H1 (cell line): Measurements from ENCODE around the gene STX8. TPM values are rescaled to one million over a fixed set of nuclear protein-coding genes. Genes with fewer than 3 reads are reported as not detected.

Source experiments
- CTCF ChIA-PET: fragments of 300-600 bp; sonication (Branson Sonifier 250); formaldehyde crosslinking; loops from one replicate; lab custom pipeline; 2021; ENCODE audit not compliant: partially characterized antibody; lab: Charles Lee
- POLR2A ChIA-PET: fragments of 300-600 bp; sonication (Branson Sonifier 250); formaldehyde crosslinking; loops from one replicate; lab custom pipeline; 2021; ENCODE audit warnings: inconsistent platforms; ENCODE audit not compliant: partially characterized antibody; lab: Charles Lee
- DNase-seq, 2 experiments: peaks; one replicate each; pipeline versions ENCODE4 v3.0.0 to v3.0.0-alpha.2; 2010 to 2022; ENCODE audit warnings: low spot score in 2 of 2, low read depth in 1 of 2, mixed read lengths in 1 of 2
- FAIRE-seq: peaks from 2 replicates; lab custom pipeline; 2011; peaks lifted over from hg19 to GRCh38; lab: Jason Lieb, UNC
- H2AFZ ChIP-seq: 2 replicates; pipeline ENCODE4 v1.8.1; 2012; ENCODE audit warnings: low read length, inconsistent platforms
- H2AK5ac ChIP-seq: 2 replicates; pipeline ENCODE4 v1.6.1; 2013; ENCODE audit warnings: low read depth, low read length
- H2BK120ac ChIP-seq: replicated peaks from 2 replicates; pipeline ENCODE3; 2013; ENCODE audit warnings: low read depth, low read length, inconsistent platforms
- H2BK12ac ChIP-seq: 2 replicates; pipeline ENCODE4 v1.6.1; 2013; ENCODE audit warnings: low read depth, low read length
- H2BK15ac ChIP-seq: 2 replicates; pipeline ENCODE4 v1.6.1; 2013; ENCODE audit warnings: low read length
- H2BK20ac ChIP-seq: 2 replicates; pipeline ENCODE4 v1.6.1; 2013; ENCODE audit warnings: low read length
- H2BK5ac ChIP-seq: 2 replicates; pipeline ENCODE4 v1.6.1; 2013; ENCODE audit warnings: low read depth, low read length
- H3K14ac ChIP-seq: 2 replicates; pipeline ENCODE4 v1.6.1; 2013; ENCODE audit warnings: inconsistent platforms; ENCODE audit not compliant: insufficient read length
- H3K18ac ChIP-seq: 2 replicates; pipeline ENCODE4 v1.6.1; 2013; ENCODE audit warnings: low read length; ENCODE audit errors: extremely low read depth
- H3K23ac ChIP-seq: 2 replicates; pipeline ENCODE4 v1.6.1; 2013; ENCODE audit warnings: inconsistent platforms; ENCODE audit not compliant: insufficient read length
- H3K23me2 ChIP-seq: 2 replicates; pipeline ENCODE4 v1.6.1; 2013; ENCODE audit warnings: low read depth, low read length
- H3K27ac ChIP-seq: 2 replicates; pipeline ENCODE4 v1.6.1; 2011; ENCODE audit warnings: low read depth, low read length, inconsistent platforms
- H3K27me3 ChIP-seq, 4 experiments: replicated peaks in 1 of 4; 1 replicate in 1 of 4; 2 replicates in 3 of 4; pipeline versions ENCODE4 v1.6.1 to v1.8.1; 2011 to 2013; ENCODE audit warnings: low read length in 3 of 4, mild to moderate bottlenecking in 3 of 4, inconsistent platforms in 2 of 4, mixed read lengths in 2 of 4, moderate library complexity in 1 of 4; ENCODE audit not compliant: control insufficient read depth in 3 of 4, insufficient read depth in 3 of 4; ENCODE audit errors: extremely low read depth in 1 of 4
- H3K36me3 ChIP-seq, 4 experiments: 2 replicates each; pipeline versions ENCODE4 v1.6.1 to v1.8.1; 2011 to 2013; ENCODE audit warnings: mild to moderate bottlenecking in 4 of 4, low read length in 3 of 4, moderate library complexity in 2 of 4, control low read depth in 1 of 4, inconsistent platforms in 1 of 4; ENCODE audit not compliant: insufficient read depth in 4 of 4, control insufficient read depth in 2 of 4
- H3K4ac ChIP-seq: replicated peaks from 2 replicates; pipeline ENCODE3; 2013; ENCODE audit warnings: low read length, low read depth, mixed read lengths, inconsistent platforms; ENCODE audit not compliant: insufficient read length
- H3K4me1 ChIP-seq, 4 experiments: replicated peaks in 1 of 4; 1 replicate in 1 of 4; 2 replicates in 3 of 4; pipeline versions ENCODE4 v1.6.1 to v1.8.1; 2011 to 2013; ENCODE audit warnings: low read length in 3 of 4, inconsistent platforms in 2 of 4, mixed read lengths in 1 of 4; ENCODE audit not compliant: insufficient read depth in 4 of 4, control insufficient read depth in 3 of 4
- H3K4me2 ChIP-seq, 2 experiments: 2 replicates each; pipeline versions ENCODE4 v1.6.1 to v1.8.1; 2011 to 2013; ENCODE audit warnings: low read depth in 2 of 2, low read length in 2 of 2, control low read depth in 1 of 2, inconsistent platforms in 1 of 2, mild to moderate bottlenecking in 1 of 2; ENCODE audit not compliant: insufficient read depth in 1 of 2
- H3K4me3 ChIP-seq, 4 experiments: fragments of 200-600, 300-600 bp in 1 of 4; sonication (generic), shearing (Covaris generic), sonication (Bioruptor Twin) in 1 of 4; 2 replicates each; pipeline versions ENCODE4 v1.5.1 to v1.8.1; 2011 to 2016; ENCODE audit warnings: low read length in 4 of 4, low read depth in 3 of 4, control low read depth in 2 of 4, inconsistent platforms in 2 of 4, mild to moderate bottlenecking in 2 of 4, mixed read lengths in 1 of 4, moderate library complexity in 1 of 4; ENCODE audit not compliant: insufficient read depth in 2 of 4; ENCODE audit errors: extremely low read depth in 1 of 4
- H3K56ac ChIP-seq: replicated peaks from 2 replicates; pipeline ENCODE3; 2013; ENCODE audit warnings: low read depth, mild to moderate bottlenecking, mixed read lengths, low read length, inconsistent platforms; ENCODE audit not compliant: insufficient read length
- H3K79me1 ChIP-seq: 2 replicates; pipeline ENCODE4 v1.6.1; 2013; ENCODE audit warnings: low read depth, low read length, control low read depth
- H3K79me2 ChIP-seq, 2 experiments: 2 replicates each; pipeline versions ENCODE4 v1.6.1 to v1.8.1; 2012 to 2013; ENCODE audit warnings: low read length in 2 of 2, mild to moderate bottlenecking in 2 of 2, inconsistent platforms in 1 of 2; ENCODE audit not compliant: insufficient read depth in 2 of 2, control insufficient read depth in 1 of 2
- H3K9ac ChIP-seq, 4 experiments: replicated peaks in 1 of 4; 1 replicate in 1 of 4; 2 replicates in 3 of 4; pipeline versions ENCODE4 v1.6.1 to v1.8.1; 2011 to 2013; ENCODE audit warnings: low read depth in 3 of 4, low read length in 3 of 4, control low read depth in 2 of 4, mild to moderate bottlenecking in 2 of 4, moderate library complexity in 2 of 4, inconsistent platforms in 1 of 4; ENCODE audit errors: extremely low read depth in 1 of 4
- H3K9me3 ChIP-seq, 2 experiments: 2 replicates each; pipeline versions ENCODE4 v1.6.1 to v1.8.1; 2012 to 2013; ENCODE audit warnings: mild to moderate bottlenecking in 2 of 2, moderate library complexity in 2 of 2, control low read depth in 1 of 2, inconsistent platforms in 1 of 2, low read depth in 1 of 2, low read length in 1 of 2, mixed read lengths in 1 of 2; ENCODE audit not compliant: insufficient read depth in 2 of 2
- H4K20me1 ChIP-seq, 2 experiments: replicated peaks in 1 of 2; 2 replicates each; pipeline versions ENCODE3 to v1.8.1; 2011 to 2013; ENCODE audit warnings: inconsistent platforms in 2 of 2, low read length in 2 of 2, mild to moderate bottlenecking in 1 of 2; ENCODE audit not compliant: insufficient read depth in 2 of 2, control insufficient read depth in 1 of 2
- H4K5ac ChIP-seq: 2 replicates; pipeline ENCODE4 v1.6.1; 2013; ENCODE audit warnings: low read length, low read depth, mixed read lengths, inconsistent platforms; ENCODE audit not compliant: insufficient read length
- H4K8ac ChIP-seq: 2 replicates; pipeline ENCODE4 v1.8.0; 2013; ENCODE audit warnings: mild to moderate bottlenecking, moderate library complexity, low read length, inconsistent platforms; ENCODE audit not compliant: insufficient read depth; ENCODE audit errors: extremely low read depth
- H4K91ac ChIP-seq: replicated peaks from 2 replicates; pipeline ENCODE3; 2013; ENCODE audit warnings: low read length, mixed read lengths, inconsistent platforms; ENCODE audit not compliant: insufficient read length
- CBX5 ChIP-seq: fragments of 300-800, 300-1000 bp; sonication (generic); IDR thresholded peaks from 2 replicates; pipeline ENCODE4 v1.7.1; 2016; ENCODE audit warnings: antibody characterized with exemption, low read length, low read depth
- CREB1 ChIP-seq: IDR thresholded peaks from 2 replicates; pipeline ENCODE4 v1.6.1; 2012; ENCODE audit warnings: inconsistent platforms
- EZH2 ChIP-seq: fragments of 200-600 bp; sonication (generic); IDR thresholded peaks from 2 replicates; pipeline ENCODE4 v1.7.1; 2012; ENCODE audit warnings: low read depth, mild to moderate bottlenecking, moderate library complexity, low read length, inconsistent platforms; ENCODE audit not compliant: severe bottlenecking
- TEAD4 ChIP-seq: IDR thresholded peaks from 2 replicates; pipeline ENCODE4 v1.6.1; 2012; ENCODE audit warnings: low read depth, low read length, inconsistent platforms, mixed read lengths
- WGBS, 2 experiments: shearing (Covaris generic) in 1 of 2; methylation state at CpG; one replicate each; pipeline versions ENCODE4 v1.1.6 to v1.1.7; 2013 to 2015; ENCODE audit warnings: low lambda C conversion rate in 2 of 2, mixed read lengths in 2 of 2, inconsistent platforms in 1 of 2, low coverage in 1 of 2, missing lambda C conversion rate in 1 of 2; ENCODE audit not compliant: insufficient replicate concordance in 2 of 2, insufficient coverage in 1 of 2, insufficient read length in 1 of 2; ENCODE audit errors: extremely low coverage in 1 of 2, missing lambda C conversion rate in 1 of 2; 5-methylcytosine and 5-hydroxymethylcytosine counted together
- polyA plus RNA-seq, 7 experiments: library from polyadenylated mRNA; depleted of rRNA in 3 of 7; stranded (reverse) in 5 of 7; unstranded in 2 of 7; fragments of >200 nt in 5 of 7; fragments of 200-250 nt in 2 of 7; gene quantifications; 1 replicate in 5 of 7; 2 replicates in 1 of 7; 4 replicates in 1 of 7; pipeline versions ENCODE4 v1.2.1 to v1.2.3, GENCODE V29; 2011 to 2013; ENCODE audit warnings: missing spikeins in 2 of 7, mixed read lengths in 2 of 7
- total RNA-seq: library from RNA; stranded (reverse); fragmentation: NEBNext Ultra II Directional; extraction: Animal tissue kit (Norgen Biotek cat#: 25700); gene quantifications from 2 replicates; pipeline ENCODE4 v1.2.1, GENCODE V29; 2021
- TF ChIP-seq, protein P1 (sequence below): IDR thresholded peaks from 2 replicates; pipeline ENCODE4 v1.6.1; 2011; ENCODE audit warnings: low read depth, mild to moderate bottlenecking, low read length; ENCODE audit not compliant: insufficient read depth

STX8 gene
- total and polyA plus RNA-seq, 2 of the 8 experiments (the other 6 are each of a cell fraction or from before 2014, with no cell fraction given) = 22.8 to 42.5 TPM

DNA sequence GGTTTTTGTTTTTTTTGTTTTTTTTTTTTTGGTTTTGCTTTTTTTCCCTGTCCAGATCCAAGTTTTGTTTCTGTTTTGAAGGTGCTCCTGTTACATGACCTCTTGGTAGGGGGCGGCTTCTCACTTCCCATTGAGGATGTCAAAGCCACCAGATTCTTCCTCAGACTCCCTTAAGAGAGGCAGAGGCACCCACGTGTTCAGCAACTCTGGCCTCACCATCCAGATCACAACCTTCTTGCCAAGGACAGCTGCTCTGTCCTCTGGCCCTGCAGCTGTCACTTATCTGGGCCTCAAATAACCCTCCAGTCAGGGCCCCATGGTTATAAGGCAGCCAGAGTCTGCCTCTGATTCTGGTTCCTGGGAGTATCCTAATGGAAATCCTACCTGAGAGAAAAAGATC, 208.5 kb downstream of the STX8 start:
- ChIA-PET CTCF (interaction anchor here (1.0 kb wide), 1 partner anchor 18 kb away, joined by 5 read pairs; no protein-coding TSS in a partner anchor), POLR2A (no interaction called here)
- TF ChIP-seq, protein P1, sequence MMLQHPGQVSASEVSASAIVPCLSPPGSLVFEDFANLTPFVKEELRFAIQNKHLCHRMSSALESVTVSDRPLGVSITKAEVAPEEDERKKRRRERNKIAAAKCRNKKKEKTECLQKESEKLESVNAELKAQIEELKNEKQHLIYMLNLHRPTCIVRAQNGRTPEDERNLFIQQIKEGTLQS = no peak
- TF ChIP-seq EZH2 = no peak
- TF ChIP-seq CBX5 = no peak
- TF ChIP-seq CREB1 = no peak
- TF ChIP-seq TEAD4 = no peak
- H4K8ac ChIP-seq = no peak overlapping the region; the same call in 1 of the 2 replicates
- H2BK20ac ChIP-seq = no peak overlapping the region
- no peak overlapping the region for H2BK12ac ChIP-seq
- H3K4me2 ChIP-seq = no peak overlapping the region
- no peak overlapping the region for H4K91ac ChIP-seq
- no peaks in the 10 kb centered on the region for H3K36me3 ChIP-seq
- H3K9ac ChIP-seq = no peak overlapping the region
- H3K18ac ChIP-seq = no peak overlapping the region
- no peak overlapping the region for H3K14ac ChIP-seq
- H3K4me1 ChIP-seq = peaks cover 0 to 9% (median 2%) of the 10 kb centered on the region in 4 experiments; a peak in 4 of 7 replicates
- H2AFZ ChIP-seq = no peak overlapping the region
- H3K23me2 ChIP-seq = no peaks in the 10 kb centered on the region
- no peak overlapping the region for H3K56ac ChIP-seq
- no peak overlapping the region for H3K4ac ChIP-seq
- no peaks in the 10 kb centered on the region for H3K27me3 ChIP-seq
- H3K27ac ChIP-seq = no peak overlapping the region
- no peak for FAIRE-seq
- H3K9me3 ChIP-seq = no peaks in the 10 kb centered on the region
- WGBS, 2 experiments = 78% methylated on average over 2 of the region's 2 CpGs; no CpG with 5 or more reads in 1 of the 2 experiments
- H4K20me1 ChIP-seq = no peaks in the 10 kb centered on the region
- no peaks in the 10 kb centered on the region for H3K79me2 ChIP-seq
- no peak overlapping the region for H3K23ac ChIP-seq
- H2AK5ac ChIP-seq = no peak overlapping the region
- no peak overlapping the region for H3K4me3 ChIP-seq
- no peak overlapping the region for H2BK15ac ChIP-seq
- H4K5ac ChIP-seq = no peak overlapping the region
- H2BK5ac ChIP-seq = no peak overlapping the region
- no peaks in the 10 kb centered on the region for H3K79me1 ChIP-seq
- H2BK120ac ChIP-seq = no peak overlapping the region
- no peak for DNase-seq
